ENCODE data around the gene GTPBP4. TPM values are rescaled to one million over a fixed set of nuclear protein-coding genes. Genes with fewer than 3 reads are reported as not detected.

GTPBP4 gene
- total and polyA plus RNA-seq, 2 of the 8 experiments (the other 6 are each of a cell fraction or from before 2014, with no cell fraction given): 16.9 to 98.1 TPM

DNA sequence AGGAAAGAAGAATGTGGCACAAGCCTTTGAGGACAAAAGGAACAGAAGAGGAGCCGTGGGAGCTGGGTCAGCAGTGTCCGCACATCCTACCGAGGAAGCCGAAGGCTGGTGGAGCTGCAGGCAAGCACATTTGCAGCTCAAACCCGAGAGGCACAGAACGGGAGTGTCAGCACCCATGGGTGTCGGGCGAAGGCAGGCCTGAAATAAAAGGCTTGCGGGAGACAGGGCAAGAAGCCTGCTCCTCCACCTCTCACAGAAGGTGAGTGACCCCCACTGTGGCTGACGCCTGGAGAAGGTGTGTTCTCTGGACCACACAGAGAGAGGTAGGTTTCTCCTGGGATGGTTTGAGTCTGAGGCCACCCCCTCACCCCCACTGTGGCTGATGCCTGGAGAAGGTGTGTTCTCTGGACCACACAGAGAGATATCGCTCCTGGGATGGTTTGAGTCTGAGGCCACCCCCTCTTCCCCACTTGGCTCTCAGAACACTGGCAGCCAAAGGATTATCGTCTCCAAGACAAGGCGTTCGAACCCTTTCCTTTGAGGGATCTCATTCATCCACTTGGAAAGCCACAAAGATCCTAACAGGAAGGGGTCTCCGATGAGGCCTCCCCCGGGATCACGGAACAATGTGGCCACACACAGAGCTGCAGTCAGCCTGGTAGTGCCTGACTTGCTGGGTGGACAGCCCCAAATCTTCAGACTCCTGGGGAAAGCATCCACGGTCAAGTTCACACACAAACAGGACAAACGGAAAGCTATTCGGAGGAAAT lies 21.6 kb upstream of the GTPBP4 start:
- H3K14ac ChIP-seq (ENCODE audit: insufficient read length): no peak overlapping the region
- H2BK20ac ChIP-seq (ENCODE audit: low read length): no peak overlapping the region
- ChIA-PET CTCF (ENCODE audit: partially characterized antibody) (interaction anchor here (2.1 kb wide), 1 partner anchor 20 kb away, joined by 4 read pairs; no protein-coding TSS in a partner anchor), POLR2A (ENCODE audit: partially characterized antibody) (interaction anchor here (1.2 to 1.5 kb wide), 2 partner anchors 18 to 21 kb away, joined by 3 to 6 read pairs; partner anchors contain the start of gene GTPBP4)
- no peak overlapping the region for H4K8ac ChIP-seq (ENCODE audit: extremely low read depth, insufficient read depth, low read length)
- TF ChIP-seq HDAC2 (IDR thresholded peaks at IDR 0.05; ENCODE audit: borderline replicate concordance in 1 of 2, low read depth in 2 of 2, low read length in 2 of 2) (no peak), SUZ12 (IDR thresholded peaks at IDR 0.05; ENCODE audit: low read length) (no peak), GABPA (IDR thresholded peaks at IDR 0.05; ENCODE audit: borderline replicate concordance, insufficient read depth, low read length) (no peak), SP4 (IDR thresholded peaks at IDR 0.05; ENCODE audit: low read length) (no peak), SP2 (IDR thresholded peaks at IDR 0.05; ENCODE audit: low read length) (no peak), HDAC6 (IDR thresholded peaks at IDR 0.05; ENCODE audit: low read depth, low read length) (no peak)
- no peak overlapping the region for H3K18ac ChIP-seq (ENCODE audit: extremely low read depth, low read length)
- no peak overlapping the region for H2AFZ ChIP-seq (ENCODE audit: low read length)
- H3K79me2 ChIP-seq (ENCODE audit: control insufficient read depth in 1 of 2, insufficient read depth in 2 of 2, low read length in 2 of 2): no peaks in the 10 kb centered on the region
- no peak overlapping the region for H3K4me2 ChIP-seq (ENCODE audit: insufficient read depth in 1 of 2, low read depth in 2 of 2, low read length in 2 of 2)
- H2AK5ac ChIP-seq (ENCODE audit: low read depth, low read length): no peak overlapping the region
- FAIRE-seq (no peak), DNase-seq (ENCODE audit: low read depth in 1 of 2, low spot score in 2 of 2) (no peak)
- 87% methylated on average over 20 of the region's 20 CpGs; no CpG with 5 or more reads in 1 of the 2 experiments for WGBS, 2 experiments (ENCODE audit: extremely low coverage in 1 of 2, insufficient coverage in 1 of 2, insufficient read length in 1 of 2, insufficient replicate concordance in 2 of 2, low coverage in 1 of 2, low lambda C conversion rate in 2 of 2, missing lambda C conversion rate in 1 of 2)
- no peaks in the 10 kb centered on the region for H3K27me3 ChIP-seq (replicated peaks in 1 of 4; ENCODE audit: control insufficient read depth in 3 of 4, extremely low read depth in 1 of 4, insufficient read depth in 3 of 4, low read length in 3 of 4)
- H3K23me2 ChIP-seq (ENCODE audit: low read depth, low read length): no peaks in the 10 kb centered on the region
- H3K23ac ChIP-seq (ENCODE audit: insufficient read length): no peak overlapping the region
- no peak overlapping the region for H4K5ac ChIP-seq (ENCODE audit: insufficient read length, low read depth, low read length)
- no peak overlapping the region for H3K4me3 ChIP-seq (ENCODE audit: extremely low read depth in 1 of 4, insufficient read depth in 2 of 4, low read depth in 3 of 4, low read length in 4 of 4)
- no peaks in the 10 kb centered on the region for H3K4me1 ChIP-seq (replicated peaks in 1 of 4; ENCODE audit: control insufficient read depth in 3 of 4, insufficient read depth in 4 of 4, low read length in 3 of 4)
- no peak overlapping the region for H2BK120ac ChIP-seq (replicated peaks; ENCODE audit: low read depth, low read length)
- H3K79me1 ChIP-seq (ENCODE audit: low read depth, low read length): no peaks in the 10 kb centered on the region
- no peak overlapping the region for H4K91ac ChIP-seq (replicated peaks; ENCODE audit: insufficient read length, low read length)
- no peak overlapping the region for H2BK5ac ChIP-seq (ENCODE audit: low read depth, low read length)
- no peak overlapping the region for H3K56ac ChIP-seq (replicated peaks; ENCODE audit: insufficient read length, low read depth, low read length)
- no peak overlapping the region for H3K27ac ChIP-seq (ENCODE audit: low read depth, low read length)
- H2BK15ac ChIP-seq (ENCODE audit: low read length): no peak overlapping the region
- no peaks in the 10 kb centered on the region for H3K9me3 ChIP-seq (ENCODE audit: insufficient read depth in 2 of 2, low read depth in 1 of 2, low read length in 1 of 2)
- H3K4ac ChIP-seq (replicated peaks; ENCODE audit: insufficient read length, low read depth, low read length): no peak overlapping the region
- no peak overlapping the region for H2BK12ac ChIP-seq (ENCODE audit: low read depth, low read length)
- H3K9ac ChIP-seq (replicated peaks in 1 of 4; ENCODE audit: extremely low read depth in 1 of 4, low read depth in 3 of 4, low read length in 3 of 4): no peak overlapping the region
- H4K20me1 ChIP-seq (replicated peaks in 1 of 2; ENCODE audit: control insufficient read depth in 1 of 2, insufficient read depth in 2 of 2, low read length in 2 of 2): no peaks in the 10 kb centered on the region
- no peaks in the 10 kb centered on the region for H3K36me3 ChIP-seq (ENCODE audit: control insufficient read depth in 2 of 4, insufficient read depth in 4 of 4, low read length in 3 of 4)

Measured in H1 (cell line).